Nasal cavity respiratory epithelium epithelial cell of viscerocranial mucosa (primary cell): ENCODE measurements around the gene FMN2. TPM values are rescaled to one million over a fixed set of nuclear protein-coding genes. Genes with fewer than 3 reads are reported as not detected.

ENCODE experiments used
- total RNA-seq: library from RNA; depleted of rRNA; stranded (reverse); fragments of >200 nt; gene quantifications from 2 replicates; pipeline ENCODE4 v1.2.3, GENCODE V29; 2014

FMN2 gene
- not detected in 2 replicates for total RNA-seq

DNA sequence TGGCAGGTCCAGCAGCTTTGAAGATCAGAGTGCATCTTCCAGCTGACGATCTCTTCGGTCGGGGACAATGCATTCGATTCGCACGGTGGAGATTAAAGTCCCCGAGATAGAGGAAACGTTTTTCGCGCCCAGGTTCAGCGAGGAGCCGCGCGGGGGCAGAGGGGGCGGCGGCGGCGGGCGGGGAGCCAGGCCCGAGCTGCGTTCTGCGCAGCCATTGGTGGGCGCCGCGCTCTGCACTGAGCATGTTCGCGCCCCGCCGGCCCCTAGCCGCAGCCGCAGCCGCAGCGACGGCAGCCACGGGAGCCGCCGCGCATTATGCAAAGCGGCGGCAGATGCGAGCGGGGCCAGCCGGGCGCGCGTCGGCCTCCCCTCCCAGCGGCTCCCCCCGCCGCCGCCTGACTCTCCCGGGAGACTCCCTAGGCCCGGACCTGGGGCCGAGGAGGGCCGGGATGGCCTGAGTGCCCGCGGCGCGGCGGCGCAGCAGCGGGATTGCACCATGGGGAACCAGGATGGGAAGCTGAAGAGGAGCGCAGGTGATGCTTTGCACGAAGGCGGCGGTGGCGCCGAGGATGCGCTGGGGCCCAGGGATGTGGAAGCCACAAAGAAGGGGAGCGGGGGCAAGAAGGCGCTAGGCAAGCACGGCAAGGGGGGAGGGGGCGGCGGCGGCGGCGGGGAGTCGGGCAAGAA, at the start of gene FMN2:
Gene FMN2, plus strand, starts transcription at position 270 of the 687 bp plus-strand sequence. Its CDS starts 227 bp downstream, at position 497.

